ENCODE results near the gene CHRNA1.

- TF ChIP-seq ELK1 (CRISPR knock-in tag; IDR thresholded peaks at IDR 0.05) (no peak), PRPF4 (IDR thresholded peaks at IDR 0.05; ENCODE audit: insufficient read depth, low read depth, low read length, poor library complexity, severe bottlenecking) (no peak), PREB (CRISPR knock-in tag; IDR thresholded peaks at IDR 0.05) (no peak), ZNF174 (CRISPR knock-in tag; IDR thresholded peaks at IDR 0.05) (no peak), CREB1 (IDR thresholded peaks at IDR 0.05) (no peak), CREB1 (CRISPR knock-in tag; IDR thresholded peaks at IDR 0.05) (no peak), BCL6 (CRISPR knock-in tag; IDR thresholded peaks at IDR 0.05) (no peak), PKNOX1 (IDR thresholded peaks at IDR 0.05) (no peak), ZNF140 (CRISPR knock-in tag; IDR thresholded peaks at IDR 0.05) (no peak), ZNF24 (IDR thresholded peaks at IDR 0.05) (no peak), RFX1 (IDR thresholded peaks at IDR 0.05) (no peak)
These were observed 59.6 kb downstream of the CHRNA1 start for GRCh38 chr2:174704642-174705041.

Measured in K562 (cell line).